HG02870 (cell line): ENCODE measurements around the gene ABLIM3.
"Not testable (repeated sequence)": the region's sequence is repeated elsewhere in the genome, so short reads cannot be mapped to it uniquely, and the experiment has no call there.

Experiments used
- ATAC-seq: cut with Tn5 transposase; IDR thresholded peaks from one replicate; pipeline ENCODE4 v1.9.1; 2021; ENCODE audit warnings: mild to moderate bottlenecking, moderate library complexity; ENCODE audit not compliant: unreplicated experiment

The ABLIM3 gene

DNA sequence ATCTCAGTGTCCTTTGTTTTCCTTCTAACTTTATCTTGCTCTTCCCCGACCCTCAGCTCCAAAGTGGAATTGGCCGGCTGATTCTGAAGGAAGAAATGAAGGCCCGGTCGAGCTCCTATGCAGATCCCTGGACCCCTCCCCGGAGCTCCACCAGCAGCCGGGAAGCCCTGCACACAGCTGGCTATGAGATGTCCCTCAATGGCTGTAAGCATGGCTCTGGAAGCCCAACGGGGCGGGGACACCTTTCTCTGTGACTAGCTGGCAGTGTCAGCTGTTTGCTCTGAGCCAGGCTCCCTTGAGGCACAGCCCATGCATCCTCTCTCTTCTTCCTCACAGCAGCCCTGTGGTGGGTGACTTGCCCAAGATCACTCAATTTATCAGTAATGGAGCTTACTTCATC, 106.4 kb downstream of the ABLIM3 start:
- no peak for ATAC-seq

GRCh38 chr5:149251546-149251945, 110.3 kb downstream of the ABLIM3 start:
- no peak for ATAC-seq

GRCh38 chr5:149254506-149254905, 113.2 kb downstream of the ABLIM3 start:
- no peak for ATAC-seq

GRCh38 chr5:149256451-149256850, 115.2 kb downstream of the ABLIM3 start:
- ATAC-seq: no peak

DNA sequence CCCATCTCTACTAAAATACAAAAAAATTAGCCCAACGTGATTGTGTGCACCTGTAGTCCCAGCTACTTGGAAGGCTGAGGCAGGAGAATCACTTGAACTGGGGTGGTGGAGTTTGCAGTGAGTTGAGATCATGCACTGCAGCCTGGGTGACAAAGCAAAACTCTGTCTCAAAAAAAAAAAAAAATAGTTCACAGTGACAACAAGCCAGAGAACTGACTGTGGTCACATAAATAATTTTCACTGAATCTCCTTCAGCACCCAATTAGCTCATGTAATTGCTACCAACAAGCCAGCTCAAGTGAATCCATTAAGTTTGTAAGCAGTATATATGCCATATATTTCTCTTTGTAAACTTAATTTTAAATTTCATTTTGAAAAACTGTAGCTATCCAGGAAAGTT, 115.8 kb downstream of the ABLIM3 start:
- ATAC-seq: no peak

GRCh38 chr5:149257889-149258705, 116.8 kb downstream of the ABLIM3 start:
- ATAC-seq: no peak

GRCh38 chr5:149260761-149261160, 119.5 kb downstream of the ABLIM3 start:
- no peak for ATAC-seq

DNA sequence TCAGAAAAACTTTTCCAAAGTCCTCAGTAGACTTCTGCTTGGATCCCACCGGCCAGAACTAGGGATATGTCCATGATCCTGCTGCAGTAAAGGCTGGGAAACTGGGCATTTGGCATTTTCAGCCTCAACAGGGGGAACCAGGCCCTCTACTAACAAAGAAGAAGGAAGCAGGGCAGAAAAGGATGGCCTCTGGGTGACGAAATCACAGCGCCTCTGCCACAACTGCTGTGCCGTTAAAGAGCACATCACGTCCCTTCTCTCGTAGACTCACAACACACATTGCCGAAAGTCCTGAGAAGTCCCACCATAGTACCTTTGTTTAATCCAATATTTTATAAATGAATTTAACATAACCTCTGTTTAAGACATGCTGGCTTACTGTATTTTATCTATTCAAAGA, 120.0 kb downstream of the ABLIM3 start:
- ATAC-seq: no peak

- ATAC-seq: no peak
Observed at GRCh38 chr5:149262315-149262714, 121.0 kb downstream of the ABLIM3 start.

DNA sequence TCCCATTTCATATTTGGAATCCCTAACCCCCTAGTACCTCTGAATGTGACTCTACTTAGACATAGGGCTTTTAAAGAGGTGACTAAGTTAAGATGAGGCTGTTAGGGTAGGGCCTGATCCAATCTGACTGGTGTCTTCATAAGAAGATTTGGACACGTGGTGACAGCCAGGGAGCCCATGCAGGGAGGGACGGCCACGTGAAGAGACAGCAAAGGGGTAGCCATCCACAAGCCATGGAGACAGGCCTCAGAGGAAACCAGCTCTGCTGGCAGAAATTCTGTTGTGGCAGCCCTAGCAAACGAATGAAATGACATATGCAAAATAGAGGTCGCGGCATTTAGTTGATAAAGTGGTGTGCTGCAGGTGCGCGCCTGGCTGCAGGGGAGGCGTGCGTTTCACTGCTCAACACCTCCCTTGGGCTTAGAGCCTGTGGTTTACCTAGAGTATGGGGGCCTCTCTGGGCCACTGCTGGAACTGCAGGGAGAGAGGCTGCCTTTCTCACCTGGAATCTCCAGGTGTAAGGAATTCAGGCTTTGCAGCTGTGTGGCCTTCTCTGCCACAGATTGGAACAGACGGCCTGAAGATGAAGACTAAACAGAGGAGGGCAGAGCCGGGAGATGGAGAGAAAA, 123.3 kb downstream of the ABLIM3 start:
- peak; percentile 78 for ATAC-seq

- ATAC-seq: no peak
Observed at GRCh38 chr5:149265068-149265465, 123.8 kb downstream of the ABLIM3 start.

- no peak for ATAC-seq
Observed at GRCh38 chr5:149265597-149265996, 124.3 kb downstream of the ABLIM3 start.

GRCh38 chr5:149267241-149267973, 126.1 kb downstream of the ABLIM3 start:
- ATAC-seq: no peak

DNA sequence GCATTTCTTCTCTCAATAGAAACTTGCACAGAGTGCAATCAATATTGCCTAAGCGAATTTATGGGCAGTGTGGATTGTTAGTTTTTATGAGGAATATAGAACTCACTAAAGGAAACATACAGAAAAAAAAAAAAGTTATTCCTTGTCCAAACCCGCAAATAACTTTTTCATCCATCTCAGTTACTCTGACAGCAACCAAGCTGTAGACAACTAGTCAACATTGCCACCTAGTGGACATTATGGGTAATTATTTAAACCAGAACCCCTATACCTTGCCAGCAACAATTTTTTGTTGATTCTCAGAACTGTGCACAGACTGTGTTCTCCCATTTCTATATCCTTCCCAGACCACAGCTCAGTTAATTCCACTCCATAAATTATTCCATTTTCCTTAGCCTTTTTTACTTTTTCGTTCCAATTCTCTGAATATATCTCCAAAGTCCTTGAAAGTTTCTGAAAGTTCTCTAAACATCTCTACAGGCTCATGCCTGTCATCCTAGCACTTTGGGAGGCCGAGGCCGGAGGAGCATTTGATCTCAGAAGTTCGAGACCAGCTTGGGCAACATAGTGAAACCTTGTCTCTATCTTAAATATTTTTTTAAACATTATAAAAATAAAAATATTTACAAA, 127.8 kb downstream of the ABLIM3 start:
- ATAC-seq: no peak

DNA sequence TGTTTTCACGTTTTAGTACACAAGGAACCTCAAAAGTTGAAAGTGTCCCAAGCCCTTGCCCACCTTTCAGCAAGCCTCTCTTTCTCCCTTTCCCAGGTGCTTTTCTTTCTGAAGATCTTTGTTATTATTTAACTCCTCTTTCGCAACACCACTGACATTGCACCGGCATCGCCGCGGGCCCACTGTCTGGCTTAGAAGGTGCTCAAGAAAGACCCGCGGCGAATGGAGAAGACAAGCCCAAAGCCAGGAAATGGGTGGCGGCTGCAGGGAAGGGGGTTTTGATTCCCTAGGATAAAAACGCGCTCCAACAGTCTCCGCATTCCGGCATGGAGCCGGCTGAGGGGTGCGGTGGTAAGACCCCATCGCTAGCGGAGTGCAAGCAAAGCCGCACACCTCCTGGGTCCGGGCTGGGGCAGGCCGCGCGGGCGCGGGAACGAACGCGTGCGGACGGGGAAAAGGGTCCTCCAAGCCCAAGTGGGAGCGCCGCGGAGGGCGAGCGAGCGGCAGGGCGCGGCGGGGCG, 130.0 kb downstream of the ABLIM3 start:
- ATAC-seq: no peak

DNA sequence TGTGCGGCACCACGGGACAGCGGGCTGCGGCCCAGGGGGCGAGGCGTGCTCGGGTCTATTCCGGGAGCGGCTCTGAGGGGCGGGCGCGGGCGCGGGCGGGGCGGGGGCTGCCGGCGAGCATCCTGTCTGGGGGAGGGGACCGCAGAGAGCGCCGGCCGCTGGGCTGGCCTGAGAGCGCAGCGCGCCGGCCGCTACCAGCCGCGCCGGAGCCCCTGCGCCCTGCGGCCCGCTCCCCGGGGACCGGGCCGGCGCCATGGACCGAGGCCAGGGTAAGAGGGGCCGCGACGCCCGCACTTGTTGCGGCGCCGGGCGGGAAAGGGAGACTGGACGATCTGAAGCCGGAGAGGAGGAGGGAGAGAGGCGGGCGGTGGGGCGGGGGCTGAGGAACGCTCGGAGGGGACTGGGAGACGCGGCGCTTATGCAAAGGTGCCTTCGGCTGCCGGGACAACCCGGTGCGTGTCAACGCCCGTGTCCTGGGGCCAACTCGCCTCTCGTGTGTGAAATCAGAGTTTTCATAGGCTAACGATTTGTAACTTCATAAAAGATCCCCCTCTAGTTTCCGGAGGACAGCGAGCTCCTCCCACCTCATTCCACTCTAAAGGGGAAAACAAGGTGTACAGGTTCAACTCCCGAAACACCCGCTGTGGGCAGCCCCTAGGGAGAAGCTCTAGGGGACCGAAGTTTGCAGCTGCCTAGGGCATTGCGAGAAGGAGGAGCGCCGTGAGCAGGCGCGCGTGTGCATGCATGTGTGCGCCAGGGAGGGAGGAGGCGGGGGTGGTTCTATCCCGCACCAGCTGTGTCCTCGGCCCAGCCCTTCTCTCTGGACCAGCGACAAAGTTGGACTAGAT, 130.6 kb downstream of the ABLIM3 start, which contains the start of gene AFAP1L1:
Gene AFAP1L1, plus strand, starts transcription at position 144 of the 848 bp plus-strand sequence. Its CDS starts 110 bp downstream, at position 254.
- peak; percentile 47 for ATAC-seq

DNA sequence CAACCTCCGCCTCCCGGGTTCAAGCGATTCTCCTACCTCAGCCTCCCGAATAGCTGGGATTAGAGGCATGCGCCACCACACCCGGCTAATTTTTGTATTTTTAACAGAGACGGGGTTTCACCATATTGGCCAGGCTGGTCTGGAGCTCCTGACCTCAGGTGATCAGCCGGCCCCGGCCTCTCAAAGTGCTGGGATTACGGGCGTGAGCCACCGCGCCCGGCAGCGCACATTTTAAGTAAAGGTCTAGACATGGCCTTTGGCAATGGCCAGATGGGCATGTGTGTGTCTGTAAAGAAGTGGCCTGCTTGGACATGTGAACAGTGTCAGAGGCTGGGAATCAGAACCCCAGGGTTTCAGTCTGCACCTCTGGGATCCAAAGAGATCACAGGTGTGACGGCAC, 131.5 kb downstream of the ABLIM3 start:
- not testable (repeated sequence) for ATAC-seq

DNA sequence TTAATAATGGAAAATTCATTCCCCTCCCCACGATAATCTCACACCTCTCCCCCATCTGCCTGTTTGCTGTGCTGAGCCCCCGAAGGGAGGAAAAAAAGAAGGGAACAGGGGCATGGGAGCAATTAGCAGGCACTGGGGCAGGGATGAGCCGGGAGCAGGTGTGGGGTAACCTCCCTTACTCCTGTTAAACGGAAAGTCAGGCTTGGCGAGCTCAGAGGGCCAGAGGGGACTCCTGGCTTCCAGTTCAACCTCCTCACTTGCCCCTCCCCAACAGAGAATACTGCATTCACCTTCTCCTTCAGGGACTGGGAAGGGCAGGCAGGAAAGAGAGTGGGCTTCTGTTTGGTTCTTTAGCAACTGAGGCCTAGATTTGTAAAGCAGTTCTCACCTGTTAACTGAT, 131.9 kb downstream of the ABLIM3 start:
- ATAC-seq: no peak

DNA sequence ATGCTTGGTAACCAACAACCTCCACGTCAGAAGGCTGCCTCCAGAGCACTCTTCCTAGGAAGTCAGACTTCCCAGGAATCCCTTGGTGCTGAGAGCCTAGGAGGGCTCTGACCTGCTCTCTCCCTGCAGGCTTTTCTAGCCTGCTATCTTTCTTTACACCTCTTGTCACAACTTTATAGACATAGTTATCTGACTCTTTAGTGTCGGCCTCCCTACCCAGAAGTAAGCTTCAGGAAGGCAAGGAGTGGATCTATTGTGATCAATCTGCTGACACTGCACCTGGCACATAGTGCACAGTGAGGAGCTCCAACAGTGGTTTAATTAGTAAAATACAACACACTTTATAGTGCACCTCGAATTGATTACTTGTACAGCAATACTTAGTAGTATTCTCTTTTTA, 132.7 kb downstream of the ABLIM3 start:
- no peak for ATAC-seq

GRCh38 chr5:149274939-149275338, 133.6 kb downstream of the ABLIM3 start:
- no peak for ATAC-seq
